Endothelial cell (in vitro differentiated cells): ENCODE data around the gene SPATA31E1. TPM values are rescaled to one million over a fixed set of nuclear protein-coding genes. Genes with fewer than 3 reads are reported as not detected.
A peak's percentile ranks its signal among the peaks of the same experiment; 100 is the strongest.

Source experiments
- DNase-seq: peaks from one replicate; pipeline ENCODE4 v3.0.0; 2021; ENCODE audit warnings: low spot score
- H3K27ac Mint-ChIP-seq: one replicate; pipeline ENCODE4 v1.8.0; 2021; ENCODE audit warnings: mixed read lengths, inconsistent platforms; ENCODE audit not compliant: unreplicated experiment
- H3K27me3 Mint-ChIP-seq: one replicate; pipeline ENCODE4 v1.8.0; 2021; ENCODE audit warnings: mild to moderate bottlenecking, moderate library complexity, mixed read lengths, inconsistent platforms; ENCODE audit not compliant: unreplicated experiment
- H3K36me3 Mint-ChIP-seq: one replicate; pipeline ENCODE4 v1.8.0; 2021; ENCODE audit warnings: mild to moderate bottlenecking, low read depth, mixed read lengths, inconsistent platforms; ENCODE audit not compliant: unreplicated experiment
- H3K4me1 Mint-ChIP-seq: one replicate; pipeline ENCODE4 v1.8.0; 2021; ENCODE audit warnings: mild to moderate bottlenecking, mixed read lengths, inconsistent platforms; ENCODE audit not compliant: unreplicated experiment
- H3K4me3 Mint-ChIP-seq: one replicate; pipeline ENCODE4 v1.8.0; 2021; ENCODE audit warnings: mild to moderate bottlenecking, mixed read lengths, inconsistent platforms; ENCODE audit not compliant: unreplicated experiment
- H3K9me3 Mint-ChIP-seq: one replicate; pipeline ENCODE4 v1.8.0; 2021; ENCODE audit warnings: mixed read lengths, inconsistent platforms; ENCODE audit not compliant: unreplicated experiment
- long read RNA-seq: library from polyadenylated mRNA; unstranded; transcript quantifications from one replicate; pipeline ENCODE4 v2.0.0, GENCODE V29; 2020; ENCODE audit not compliant: unreplicated experiment
- total RNA-seq: library from RNA; stranded (reverse); fragmentation: NEBNext Ultra II Directional; extraction: Animal tissue kit (Norgen Biotek cat#: 25700); gene quantifications from one replicate; pipeline ENCODE4 v1.2.1, GENCODE V29; 2021; ENCODE audit not compliant: unreplicated experiment
- TF ChIP-seq, protein P1 (sequence below): fragments of 200-600 bp; sonication (generic); IDR thresholded peaks from one replicate; pipeline ENCODE4 v1.5.0; 2021; ENCODE audit warnings: antibody characterized with exemption; ENCODE audit not compliant: unreplicated experiment

Gene SPATA31E1
- total RNA-seq = 0.05 TPM
- long read RNA-seq = 0 reads

- no peak within 1 kb of the TSS for H3K4me3 Mint-ChIP-seq
Measured at GRCh38 chr9:87882627-87883026, at the start of gene SPATA31E1. TSS of gene SPATA31E1 (plus strand) at chr9:87882877. CDS start at chr9:87882892, 15 bp downstream.

DNA sequence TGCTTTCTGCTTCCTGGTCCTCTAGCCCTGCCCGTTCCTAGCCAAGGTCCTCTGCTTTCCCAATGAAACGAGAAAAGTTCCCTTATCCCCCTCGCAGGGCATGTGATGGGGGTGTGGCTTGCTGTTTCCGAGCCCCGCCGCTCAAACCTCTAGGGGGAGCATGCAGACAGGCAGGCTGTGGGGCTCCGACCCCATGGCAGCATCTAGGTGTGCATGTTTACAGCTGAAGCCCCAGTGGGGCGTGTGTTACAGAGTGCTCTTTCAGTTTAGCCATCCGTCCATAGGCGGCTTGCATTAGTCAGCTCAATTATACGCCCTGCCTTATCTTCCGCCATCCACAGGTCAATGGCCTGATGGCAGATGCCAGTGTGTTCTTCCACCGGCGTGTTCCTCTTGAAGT is 48.3 kb upstream of the SPATA31E1 start:
- TF ChIP-seq, protein P1, sequence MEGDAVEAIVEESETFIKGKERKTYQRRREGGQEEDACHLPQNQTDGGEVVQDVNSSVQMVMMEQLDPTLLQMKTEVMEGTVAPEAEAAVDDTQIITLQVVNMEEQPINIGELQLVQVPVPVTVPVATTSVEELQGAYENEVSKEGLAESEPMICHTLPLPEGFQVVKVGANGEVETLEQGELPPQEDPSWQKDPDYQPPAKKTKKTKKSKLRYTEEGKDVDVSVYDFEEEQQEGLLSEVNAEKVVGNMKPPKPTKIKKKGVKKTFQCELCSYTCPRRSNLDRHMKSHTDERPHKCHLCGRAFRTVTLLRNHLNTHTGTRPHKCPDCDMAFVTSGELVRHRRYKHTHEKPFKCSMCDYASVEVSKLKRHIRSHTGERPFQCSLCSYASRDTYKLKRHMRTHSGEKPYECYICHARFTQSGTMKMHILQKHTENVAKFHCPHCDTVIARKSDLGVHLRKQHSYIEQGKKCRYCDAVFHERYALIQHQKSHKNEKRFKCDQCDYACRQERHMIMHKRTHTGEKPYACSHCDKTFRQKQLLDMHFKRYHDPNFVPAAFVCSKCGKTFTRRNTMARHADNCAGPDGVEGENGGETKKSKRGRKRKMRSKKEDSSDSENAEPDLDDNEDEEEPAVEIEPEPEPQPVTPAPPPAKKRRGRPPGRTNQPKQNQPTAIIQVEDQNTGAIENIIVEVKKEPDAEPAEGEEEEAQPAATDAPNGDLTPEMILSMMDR = no peak
- no peak overlapping the region for H3K4me3 Mint-ChIP-seq
- no peaks in the 10 kb centered on the region for H3K4me1 Mint-ChIP-seq
- no peaks in the 10 kb centered on the region for H3K36me3 Mint-ChIP-seq
- peaks cover 2% of the 10 kb centered on the region for H3K27me3 Mint-ChIP-seq
- no peak overlapping the region for H3K27ac Mint-ChIP-seq
- no peaks in the 10 kb centered on the region for H3K9me3 Mint-ChIP-seq
- peak; percentile 35 for DNase-seq

More at GRCh38 chr9:87882627-87883026, at the start of gene SPATA31E1:
- no peak for DNase-seq
- TF ChIP-seq, protein P1 = no peak
- H3K9me3 Mint-ChIP-seq = no peaks in the 10 kb centered on the region
- peaks cover 5% of the 10 kb centered on the region for H3K36me3 Mint-ChIP-seq
- H3K4me1 Mint-ChIP-seq = peaks cover 12% of the 10 kb centered on the region
- H3K27ac Mint-ChIP-seq = no peak within 1 kb of the TSS
- peaks cover 12% of the 10 kb centered on the region for H3K27me3 Mint-ChIP-seq

GRCh38 chr9:87836536-87836935 is 46.1 kb upstream of the SPATA31E1 start:
- Mint-ChIP-seq H3K9me3 (no peaks in the 10 kb centered on the region), H3K27ac (no peak overlapping the region), H3K36me3 (no peaks in the 10 kb centered on the region), H3K27me3 (peaks cover 2% of the 10 kb centered on the region), H3K4me3 (no peak overlapping the region), H3K4me1 (no peaks in the 10 kb centered on the region)
- TF ChIP-seq, protein P1 = no peak
- DNase-seq = no peak

- TF ChIP-seq, protein P1 = no peak
- no peaks in the 10 kb centered on the region for H3K9me3 Mint-ChIP-seq
- H3K4me1 Mint-ChIP-seq = no peaks in the 10 kb centered on the region
- no peak for DNase-seq
- H3K27me3 Mint-ChIP-seq = peaks cover 2% of the 10 kb centered on the region
- H3K27ac Mint-ChIP-seq = no peak overlapping the region
- no peak overlapping the region for H3K4me3 Mint-ChIP-seq
- no peaks in the 10 kb centered on the region for H3K36me3 Mint-ChIP-seq
Measured at GRCh38 chr9:87836951-87837705, 45.5 kb upstream of the SPATA31E1 start.

- Mint-ChIP-seq H3K27ac (no peak overlapping the region), H3K36me3 (no peaks in the 10 kb centered on the region), H3K4me3 (no peak overlapping the region), H3K4me1 (no peaks in the 10 kb centered on the region), H3K27me3 (no peaks in the 10 kb centered on the region), H3K9me3 (no peaks in the 10 kb centered on the region)
- TF ChIP-seq, protein P1 = no peak
- DNase-seq = no peak
Measured at GRCh38 chr9:87840134-87840533, 42.5 kb upstream of the SPATA31E1 start.
